GM19438 (cell line): ENCODE measurements around the gene B4GALNT3.
"Not testable (repeated sequence)": the region's sequence is repeated elsewhere in the genome, so short reads cannot be mapped to it uniquely, and the experiment has no call there.

Experiments used
- ATAC-seq: cut with Tn5 transposase; IDR thresholded peaks from one replicate; pipeline ENCODE4 v1.9.1; 2021; ENCODE audit warnings: low read depth; ENCODE audit not compliant: unreplicated experiment

The B4GALNT3 gene

GRCh38 chr12:570921-571794, 111.4 kb downstream of the B4GALNT3 start:
- ATAC-seq = no peak

- no peak for ATAC-seq
Observed at GRCh38 chr12:571795-572531, 112.2 kb downstream of the B4GALNT3 start.

GRCh38 chr12:572532-572899, 112.8 kb downstream of the B4GALNT3 start:
- ATAC-seq = no peak

GRCh38 chr12:573232-573631, 113.5 kb downstream of the B4GALNT3 start:
- no peak for ATAC-seq

GRCh38 chr12:574475-575128, 114.9 kb downstream of the B4GALNT3 start:
- ATAC-seq = no peak

GRCh38 chr12:575129-575502, 115.4 kb downstream of the B4GALNT3 start:
- no peak for ATAC-seq

GRCh38 chr12:575948-576614, 116.3 kb downstream of the B4GALNT3 start:
- ATAC-seq = peak; percentile 74

- no peak for ATAC-seq
Observed at GRCh38 chr12:576615-577110, 116.9 kb downstream of the B4GALNT3 start.

GRCh38 chr12:577994-578747, 118.4 kb downstream of the B4GALNT3 start:
- not testable (repeated sequence) for ATAC-seq

- ATAC-seq = no peak
Observed at GRCh38 chr12:578748-579419, 119.1 kb downstream of the B4GALNT3 start.

- no peak for ATAC-seq
Observed at GRCh38 chr12:579420-580110, 119.8 kb downstream of the B4GALNT3 start.

- no peak for ATAC-seq
Observed at GRCh38 chr12:580813-581212, 121.1 kb downstream of the B4GALNT3 start.

GRCh38 chr12:581321-581720, 121.6 kb downstream of the B4GALNT3 start:
- no peak for ATAC-seq

GRCh38 chr12:581746-582145, 122.0 kb downstream of the B4GALNT3 start:
- no peak for ATAC-seq

- no peak for ATAC-seq
Observed at GRCh38 chr12:583251-583869, 123.6 kb downstream of the B4GALNT3 start.

GRCh38 chr12:585062-586061, 125.6 kb downstream of the B4GALNT3 start:
- no peak for ATAC-seq
